Thyroid gland (tissue), 4 donors: Measurements from ENCODE around the gene PNPLA1.

Source experiments
- CTCF ChIP-seq, 6 experiments: fragments of 200-600 bp in 3 of 6; fragments of 450-650 bp in 3 of 6; sonication (generic) in 3 of 6; IDR thresholded peaks; one replicate each; pipeline ENCODE4 v1.5.1; 2016 to 2019; ENCODE audit warnings: antibody characterized with exemption in 6 of 6, mild to moderate bottlenecking in 2 of 6, inconsistent platforms in 1 of 6, moderate library complexity in 1 of 6
- POLR2A ChIP-seq, 2 donors: fragments of 450-650 bp; IDR thresholded peaks; one replicate each; pipeline ENCODE4 v1.6.1; 2017; ENCODE audit warnings: antibody characterized with exemption in 2 of 2, mild to moderate bottlenecking in 2 of 2, moderate library complexity in 1 of 2

GRCh38 chr6:36334832-36335459 lies 65.1 kb downstream of the PNPLA1 start:
- TF ChIP-seq CTCF (IDR thresholded peaks at IDR 0.05) (no peak), POLR2A (IDR thresholded peaks at IDR 0.05) (no peak)
